GM06990 (cell line): Measurements from ENCODE around the gene GPS2.

Source experiments
- DNase-seq: peaks from one replicate; pipeline ENCODE4 v3.0.0-alpha.2; 2011; ENCODE audit not compliant: insufficient read length; ENCODE audit errors: extremely low read depth
- H3K27me3 ChIP-seq: replicated peaks from 2 replicates; pipeline ENCODE4 v1.6.0; 2011; ENCODE audit warnings: low read length; ENCODE audit not compliant: control insufficient read depth, insufficient read depth
- H3K36me3 ChIP-seq: 2 replicates; pipeline ENCODE4 v1.5.1; 2011; ENCODE audit warnings: low read length; ENCODE audit not compliant: control insufficient read depth, insufficient read depth
- H3K4me3 ChIP-seq: replicated peaks from 2 replicates; pipeline ENCODE4 v1.5.1; 2011; ENCODE audit warnings: low read depth, mild to moderate bottlenecking, control low read depth, low read length
- CTCF ChIP-seq: IDR thresholded peaks from 2 replicates; pipeline ENCODE4 v1.5.1; 2011; ENCODE audit warnings: low read length, control low read depth, mild to moderate bottlenecking, inconsistent platforms; ENCODE audit not compliant: insufficient read depth, poor library complexity, severe bottlenecking

GPS2 gene

GRCh38 chr17:7304179-7304578 lies 11.0 kb downstream of the GPS2 start:
- TF ChIP-seq CTCF = no peak
- no peaks in the 10 kb centered on the region for H3K27me3 ChIP-seq
- H3K36me3 ChIP-seq = no peaks in the 10 kb centered on the region
- H3K4me3 ChIP-seq = no peak overlapping the region
- DNase-seq = no peak

- TF ChIP-seq CTCF = peak; percentile 78
- Histone ChIP-seq H3K36me3 (no peaks in the 10 kb centered on the region), H3K27me3 (peaks cover 2% of the 10 kb centered on the region; the same call in 1 of the 2 replicates), H3K4me3 (no peak overlapping the region)
- peak; percentile 84 for DNase-seq
These were observed 18.8 kb downstream of the GPS2 start for GRCh38 chr17:7296189-7296861.

GRCh38 chr17:7295230-7296180 lies 19.7 kb downstream of the GPS2 start:
- no peaks in the 10 kb centered on the region for H3K36me3 ChIP-seq
- no peak for TF ChIP-seq CTCF
- DNase-seq = no peak
- H3K4me3 ChIP-seq = no peak overlapping the region; the same call in 1 of the 2 replicates
- peaks cover 2% of the 10 kb centered on the region; the same call in 1 of the 2 replicates for H3K27me3 ChIP-seq

- peaks cover 2% of the 10 kb centered on the region; the same call in 1 of the 2 replicates for H3K27me3 ChIP-seq
- H3K36me3 ChIP-seq = no peaks in the 10 kb centered on the region
- DNase-seq = peak; percentile 85
- no peak for TF ChIP-seq CTCF
- peak within 1 kb of the TSS; percentile 45 for H3K4me3 ChIP-seq
These were observed 20.5 kb downstream of the GPS2 start, which contains the start of gene YBX2 for GRCh38 chr17:7294614-7295153. Gene YBX2, minus strand, starts transcription at chr17:7294639. Its CDS starts 139 bp downstream, at chr17:7294500.

GRCh38 chr17:7293816-7294613 lies 21.1 kb downstream of the GPS2 start:
- Histone ChIP-seq H3K36me3 (no peaks in the 10 kb centered on the region), H3K27me3 (peaks cover 2% of the 10 kb centered on the region; the same call in 1 of the 2 replicates), H3K4me3 (no peak overlapping the region)
- no peak for TF ChIP-seq CTCF
- no peak for DNase-seq
